Osteocyte (in vitro differentiated cells): ENCODE data around the gene PTPRN2. TPM values are rescaled to one million over a fixed set of nuclear protein-coding genes. Genes with fewer than 3 reads are reported as not detected.

ENCODE experiments used
- DNase-seq: peaks from one replicate; pipeline ENCODE4 v3.0.0; 2021; ENCODE audit warnings: mixed read lengths; ENCODE audit not compliant: unreplicated experiment; ENCODE audit errors: extremely low spot score
- H3K27ac Mint-ChIP-seq: one replicate; pipeline ENCODE4 v1.8.0; 2021; ENCODE audit warnings: mild to moderate bottlenecking, mixed read lengths; ENCODE audit not compliant: unreplicated experiment
- H3K27me3 Mint-ChIP-seq: one replicate; pipeline ENCODE4 v1.8.0; 2021; ENCODE audit warnings: mixed read lengths; ENCODE audit not compliant: unreplicated experiment
- H3K36me3 Mint-ChIP-seq: one replicate; pipeline ENCODE4 v1.8.0; 2021; ENCODE audit warnings: mixed read lengths; ENCODE audit not compliant: unreplicated experiment
- H3K4me1 Mint-ChIP-seq: one replicate; pipeline ENCODE4 v1.8.0; 2021; ENCODE audit warnings: mixed read lengths; ENCODE audit not compliant: unreplicated experiment
- H3K4me3 Mint-ChIP-seq: one replicate; pipeline ENCODE4 v1.8.0; 2021; ENCODE audit warnings: mild to moderate bottlenecking, moderate library complexity, mixed read lengths; ENCODE audit not compliant: unreplicated experiment
- H3K9me3 Mint-ChIP-seq: one replicate; pipeline ENCODE4 v1.8.0; 2021; ENCODE audit warnings: mixed read lengths; ENCODE audit not compliant: unreplicated experiment
- CTCF ChIP-seq: fragments of 200-600 bp; sonication (generic); IDR thresholded peaks from 2 replicates; pipeline ENCODE4 v1.5.0; 2021; ENCODE audit warnings: antibody characterized with exemption, mild to moderate bottlenecking, moderate library complexity
- total RNA-seq: library from RNA; stranded (reverse); gene quantifications from 2 replicates; pipeline ENCODE4 v1.2.1, GENCODE V29; 2021

PTPRN2 gene
- total RNA-seq, 1 donor from 2014 or later, result 0.59 TPM

GRCh38 chr7:157844611-157845010 is 743.0 kb downstream of the PTPRN2 start:
- no peak for TF ChIP-seq CTCF
- Mint-ChIP-seq H3K4me1 (no peaks in the 10 kb centered on the region), H3K36me3 (no peaks in the 10 kb centered on the region), H3K27ac (no peak overlapping the region), H3K9me3 (peaks cover 3% of the 10 kb centered on the region), H3K4me3 (no peak overlapping the region), H3K27me3 (no peaks in the 10 kb centered on the region)
- no peak for DNase-seq

- H3K36me3 Mint-ChIP-seq, result no peaks in the 10 kb centered on the region
- H3K27me3 Mint-ChIP-seq, result no peaks in the 10 kb centered on the region
- no peak overlapping the region for H3K4me3 Mint-ChIP-seq
- H3K4me1 Mint-ChIP-seq, result no peaks in the 10 kb centered on the region
- H3K27ac Mint-ChIP-seq, result no peak overlapping the region
- peaks cover 3% of the 10 kb centered on the region for H3K9me3 Mint-ChIP-seq
- DNase-seq, result no peak
- no peak for TF ChIP-seq CTCF
Measured at GRCh38 chr7:157844141-157844540, 743.5 kb downstream of the PTPRN2 start.

GRCh38 chr7:157843336-157844140 is 744.1 kb downstream of the PTPRN2 start:
- Mint-ChIP-seq H3K36me3 (no peaks in the 10 kb centered on the region), H3K4me1 (no peaks in the 10 kb centered on the region), H3K9me3 (peaks cover 3% of the 10 kb centered on the region), H3K4me3 (no peak overlapping the region), H3K27me3 (no peaks in the 10 kb centered on the region), H3K27ac (no peak overlapping the region)
- no peak for TF ChIP-seq CTCF
- DNase-seq, result no peak

GRCh38 chr7:157841773-157842370 is 745.8 kb downstream of the PTPRN2 start:
- TF ChIP-seq CTCF, result no peak
- Mint-ChIP-seq H3K27ac (no peak overlapping the region), H3K4me1 (no peaks in the 10 kb centered on the region), H3K27me3 (no peaks in the 10 kb centered on the region), H3K9me3 (peaks cover 3% of the 10 kb centered on the region), H3K4me3 (no peak overlapping the region), H3K36me3 (no peaks in the 10 kb centered on the region)
- no peak for DNase-seq
